H1 (cell line): ENCODE measurements around the gene DBH.

Experiments used
- ASH2L ChIP-seq: fragments of 200-600, 300-600 bp; sonication (generic); IDR thresholded peaks from one replicate; pipeline ENCODE4 v1.7.1; 2017; ENCODE audit warnings: low read length
- BRCA1 ChIP-seq: IDR thresholded peaks from 2 replicates; pipeline ENCODE4 v1.6.1; 2012; ENCODE audit warnings: low read depth, low read length, improper control_type of control experiment
- CEBPB ChIP-seq: IDR thresholded peaks from 2 replicates; pipeline ENCODE4 v1.6.1; 2012; ENCODE audit warnings: low read depth, low read length
- CHD1 ChIP-seq: IDR thresholded peaks from 2 replicates; pipeline ENCODE4 v1.6.1; 2012; ENCODE audit warnings: low read depth, low read length, improper control_type of control experiment
- CTCF ChIP-seq, 3 experiments: IDR thresholded peaks; 1 replicate in 2 of 3; 2 replicates in 1 of 3; pipeline versions ENCODE4 v1.5.1 to v1.6.1; 2011; ENCODE audit warnings: low read length in 3 of 3, mild to moderate bottlenecking in 3 of 3, inconsistent platforms in 2 of 3, low read depth in 1 of 3, moderate library complexity in 1 of 3; ENCODE audit not compliant: insufficient read depth in 1 of 3; ENCODE audit errors: control extremely low read depth in 1 of 3
- EZH2 ChIP-seq: fragments of 200-600 bp; sonication (generic); IDR thresholded peaks from 2 replicates; pipeline ENCODE4 v1.7.1; 2012; ENCODE audit warnings: low read depth, mild to moderate bottlenecking, moderate library complexity, low read length, inconsistent platforms; ENCODE audit not compliant: severe bottlenecking
- MAX ChIP-seq: IDR thresholded peaks from 2 replicates; pipeline ENCODE4 v1.6.1; 2012; ENCODE audit warnings: inconsistent platforms
- NRF1 ChIP-seq: IDR thresholded peaks from 2 replicates; pipeline ENCODE4 v1.6.1; 2011; ENCODE audit warnings: mild to moderate bottlenecking, low read depth, low read length, improper control_type of control experiment
- POLR2A ChIP-seq, 2 experiments: IDR thresholded peaks; 1 replicate in 1 of 2; 2 replicates in 1 of 2; pipeline ENCODE4 v1.6.1; 2011; ENCODE audit warnings: low read depth in 2 of 2, low read length in 2 of 2, mild to moderate bottlenecking in 2 of 2; ENCODE audit errors: control extremely low read depth in 1 of 2
- POLR2AphosphoS5 ChIP-seq: IDR thresholded peaks from 2 replicates; pipeline ENCODE4 v1.6.1; 2011; ENCODE audit warnings: low read depth, low read length
- RAD21 ChIP-seq, 2 experiments: IDR thresholded peaks in 1 of 2; conservative IDR thresholded peaks in 1 of 2; 2 replicates each; pipeline ENCODE4 v1.6.1; 2011; ENCODE audit warnings: low read depth in 2 of 2, low read length in 2 of 2, improper control_type of control experiment in 1 of 2, inconsistent platforms in 1 of 2, mild to moderate bottlenecking in 1 of 2, moderate library complexity in 1 of 2
- SIN3A ChIP-seq, 2 experiments: IDR thresholded peaks in 1 of 2; conservative IDR thresholded peaks in 1 of 2; 2 replicates each; pipeline ENCODE4 v1.6.1; 2011 to 2012; ENCODE audit warnings: low read length in 2 of 2, improper control_type of control experiment in 1 of 2, low read depth in 1 of 2, mild to moderate bottlenecking in 1 of 2
- SP1 ChIP-seq: IDR thresholded peaks from 2 replicates; pipeline ENCODE4 v1.6.1; 2011; ENCODE audit warnings: low read depth, low read length
- USF2 ChIP-seq: IDR thresholded peaks from 2 replicates; pipeline ENCODE4 v1.6.1; 2011; ENCODE audit warnings: low read length, improper control_type of control experiment

- TF ChIP-seq CTCF (IDR thresholded peaks at IDR 0.05; ENCODE audit: control extremely low read depth in 1 of 3, insufficient read depth in 1 of 3, low read depth in 1 of 3, low read length in 3 of 3) (no peak), SP1 (no peak), ASH2L (no peak), POLR2AphosphoS5 (no peak), POLR2A (IDR thresholded peaks at IDR 0.05; ENCODE audit: control extremely low read depth in 1 of 2, low read depth in 2 of 2, low read length in 2 of 2) (no peak), CHD1 (no peak), MAX (no peak), CEBPB (no peak), USF2 (no peak), SIN3A (conservative IDR thresholded peaks at IDR 0.05 in 1 of 2, IDR thresholded peaks at IDR 0.05 in 1 of 2; ENCODE audit: low read depth in 1 of 2, low read length in 2 of 2) (no peak), BRCA1 (no peak), NRF1 (no peak), EZH2 (no peak), RAD21 (IDR thresholded peaks at IDR 0.05 in 1 of 2, conservative IDR thresholded peaks at IDR 0.05 in 1 of 2; ENCODE audit: low read depth in 2 of 2, low read length in 2 of 2) (no peak)
Observed at GRCh38 chr9:133658442-133659431, 22.6 kb downstream of the DBH start.
